Lung (tissue), 12 donors: ENCODE data around the gene GMFB. TPM values are rescaled to one million over a fixed set of nuclear protein-coding genes. Genes with fewer than 3 reads are reported as not detected.

Experiments
- ATAC-seq: fragments of 200-7000 bp; cut with Tn5 transposase; one replicate; pipeline ENCODE4 v1.9.1; 2020; ENCODE audit warnings: moderate number of reproducible peaks; ENCODE audit not compliant: insufficient read depth, low FRiP score
- DNase-seq, 3 donors: peaks; one replicate each; pipeline ENCODE4 v3.0.0-alpha.2; 2013 to 2017
- H3K27ac ChIP-seq, 2 donors: one replicate each; pipeline ENCODE4 v1.5.1; 2013; ENCODE audit warnings: mild to moderate bottlenecking in 2 of 2, moderate library complexity in 2 of 2, control low read depth in 1 of 2, inconsistent platforms in 1 of 2, low read depth in 1 of 2, low read length in 1 of 2
- H3K27me3 ChIP-seq, 3 donors: one replicate each; pipeline ENCODE4 v1.5.1; 2013; ENCODE audit warnings: low read length in 2 of 3; ENCODE audit not compliant: control insufficient read depth in 3 of 3, insufficient read depth in 3 of 3
- H3K36me3 ChIP-seq, 4 donors: one replicate each; pipeline ENCODE4 v1.5.1; 2013; ENCODE audit warnings: low read length in 4 of 4, mild to moderate bottlenecking in 1 of 4, moderate library complexity in 1 of 4; ENCODE audit not compliant: control insufficient read depth in 4 of 4, insufficient read depth in 4 of 4
- H3K4me1 ChIP-seq, 5 donors: one replicate each; pipeline ENCODE4 v1.5.1; 2013; ENCODE audit warnings: low read length in 5 of 5, mild to moderate bottlenecking in 2 of 5, moderate library complexity in 1 of 5; ENCODE audit not compliant: control insufficient read depth in 5 of 5, insufficient read depth in 5 of 5
- H3K4me3 ChIP-seq: one replicate; pipeline ENCODE4 v1.5.1; 2013; ENCODE audit warnings: mild to moderate bottlenecking, control low read depth, moderate library complexity
- H3K9ac ChIP-seq, 2 donors: one replicate each; pipeline ENCODE4 v1.5.1; 2013; ENCODE audit warnings: low read length in 2 of 2, control low read depth in 1 of 2; ENCODE audit not compliant: insufficient read depth in 1 of 2
- H3K9me3 ChIP-seq, 4 donors: one replicate each; pipeline ENCODE4 v1.5.1; 2013; ENCODE audit warnings: low read length in 3 of 4, mild to moderate bottlenecking in 1 of 4, moderate library complexity in 1 of 4; ENCODE audit not compliant: control insufficient read depth in 4 of 4, insufficient read depth in 3 of 4
- WGBS, 2 donors: extraction: QIAGEN DNeasy Blood & Tissue Kit; methylation state at CpG; one replicate each; pipeline ENCODE4 v1.1.7; 2013; 5-methylcytosine and 5-hydroxymethylcytosine counted together
- polyA plus RNA-seq, 2 donors: library from polyadenylated mRNA; stranded (reverse); fragments of 200-250 nt; gene quantifications; one replicate each; pipeline ENCODE4 v1.2.1, GENCODE V29; 2013
- total RNA-seq, 2 donors: library from RNA; depleted of rRNA in 1 of 2; stranded (reverse); fragments of >200 nt in 1 of 2; gene quantifications; one replicate each; pipeline ENCODE4 v1.2.1, GENCODE V29; 2014 to 2021
- TF ChIP-seq, protein P1 (sequence below): IDR thresholded peaks from 2 replicates; pipeline ENCODE4 v1.5.1; 2012; ENCODE audit warnings: mild to moderate bottlenecking; ENCODE audit errors: control extremely low read depth, extremely low read depth
- donor health status: control.
- donor health status: control.
- donor health status: Bipolar disorder and iron deficiency.
- donor health status: healthy.
- donor health status: DM: yes; HTN: yes; CAD: no.

Gene GMFB
- total and polyA plus RNA-seq, 4 donors, result 15.6 to 55.8 (median 35.9) TPM

DNA sequence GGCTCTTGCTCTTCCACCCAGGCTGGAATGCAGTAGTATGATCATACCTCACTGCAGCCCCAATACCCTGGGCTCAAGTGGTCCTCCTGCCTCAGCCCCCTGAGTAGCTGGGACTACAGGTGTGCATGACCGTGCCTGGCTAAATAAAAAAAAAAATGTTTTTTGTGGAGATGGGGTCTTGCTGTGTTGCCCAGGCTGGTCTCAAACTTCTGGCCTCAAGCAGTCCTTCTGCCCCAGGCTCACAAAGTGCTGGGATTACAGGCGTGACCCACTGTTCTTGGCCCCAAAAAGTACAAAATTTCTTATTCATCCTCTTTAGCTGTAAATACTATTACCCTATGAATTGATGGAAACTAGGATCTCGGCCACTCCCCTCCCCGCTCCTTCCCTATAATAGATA lies 35.6 kb upstream of the GMFB start:
- peaks cover 10 to 23% (median 13%) of the 10 kb centered on the region in 4 donors for H3K36me3 ChIP-seq
- ATAC-seq (no peak), DNase-seq (no peak)
- TF ChIP-seq, protein P1, sequence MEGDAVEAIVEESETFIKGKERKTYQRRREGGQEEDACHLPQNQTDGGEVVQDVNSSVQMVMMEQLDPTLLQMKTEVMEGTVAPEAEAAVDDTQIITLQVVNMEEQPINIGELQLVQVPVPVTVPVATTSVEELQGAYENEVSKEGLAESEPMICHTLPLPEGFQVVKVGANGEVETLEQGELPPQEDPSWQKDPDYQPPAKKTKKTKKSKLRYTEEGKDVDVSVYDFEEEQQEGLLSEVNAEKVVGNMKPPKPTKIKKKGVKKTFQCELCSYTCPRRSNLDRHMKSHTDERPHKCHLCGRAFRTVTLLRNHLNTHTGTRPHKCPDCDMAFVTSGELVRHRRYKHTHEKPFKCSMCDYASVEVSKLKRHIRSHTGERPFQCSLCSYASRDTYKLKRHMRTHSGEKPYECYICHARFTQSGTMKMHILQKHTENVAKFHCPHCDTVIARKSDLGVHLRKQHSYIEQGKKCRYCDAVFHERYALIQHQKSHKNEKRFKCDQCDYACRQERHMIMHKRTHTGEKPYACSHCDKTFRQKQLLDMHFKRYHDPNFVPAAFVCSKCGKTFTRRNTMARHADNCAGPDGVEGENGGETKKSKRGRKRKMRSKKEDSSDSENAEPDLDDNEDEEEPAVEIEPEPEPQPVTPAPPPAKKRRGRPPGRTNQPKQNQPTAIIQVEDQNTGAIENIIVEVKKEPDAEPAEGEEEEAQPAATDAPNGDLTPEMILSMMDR, result no peak
- no peaks in the 10 kb centered on the region for H3K9me3 ChIP-seq
- 96% methylated on average over 4 of the region's 4 CpGs for WGBS, 2 donors
- H3K27me3 ChIP-seq, result no peaks in the 10 kb centered on the region
- no peak overlapping the region for H3K27ac ChIP-seq
- H3K4me3 ChIP-seq, result no peak overlapping the region
- no peaks in the 10 kb centered on the region for H3K4me1 ChIP-seq
- H3K9ac ChIP-seq, result no peak overlapping the region

DNA sequence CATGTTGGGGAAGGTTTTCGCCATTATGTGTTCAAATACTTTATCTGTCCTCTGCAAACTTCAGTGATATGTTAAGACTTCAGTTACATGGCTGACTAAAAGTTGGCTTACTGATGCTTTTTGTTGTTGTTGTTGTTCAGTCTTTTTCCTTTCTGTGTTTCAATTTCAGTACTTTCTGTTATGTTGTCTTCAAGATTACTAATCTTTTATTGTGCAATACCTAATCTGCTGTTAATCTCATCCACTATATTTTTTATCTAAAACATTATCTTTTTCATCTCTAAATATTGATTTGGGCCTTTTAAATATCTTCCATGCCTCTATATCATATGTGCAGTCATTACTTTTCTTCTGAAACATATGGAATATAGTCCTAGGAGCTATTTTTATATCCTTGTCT lies 27.9 kb upstream of the GMFB start:
- H3K9me3 ChIP-seq, result peaks cover 0 to 5% (median 0%) of the 10 kb centered on the region in 4 donors
- ATAC-seq (no peak), DNase-seq (no peak)
- no peak overlapping the region for H3K4me3 ChIP-seq
- WGBS, 2 donors, result 97 to 98% methylated on average over 1 of the region's 1 CpG
- TF ChIP-seq, protein P1, result no peak
- no peaks in the 10 kb centered on the region for H3K27me3 ChIP-seq
- peaks cover 0 to 10% (median 3%) of the 10 kb centered on the region in 4 donors for H3K36me3 ChIP-seq
- H3K4me1 ChIP-seq, result peaks cover 0 to 14% (median 2%) of the 10 kb centered on the region in 5 donors
- H3K27ac ChIP-seq, result no peak overlapping the region
- no peak overlapping the region for H3K9ac ChIP-seq

DNA sequence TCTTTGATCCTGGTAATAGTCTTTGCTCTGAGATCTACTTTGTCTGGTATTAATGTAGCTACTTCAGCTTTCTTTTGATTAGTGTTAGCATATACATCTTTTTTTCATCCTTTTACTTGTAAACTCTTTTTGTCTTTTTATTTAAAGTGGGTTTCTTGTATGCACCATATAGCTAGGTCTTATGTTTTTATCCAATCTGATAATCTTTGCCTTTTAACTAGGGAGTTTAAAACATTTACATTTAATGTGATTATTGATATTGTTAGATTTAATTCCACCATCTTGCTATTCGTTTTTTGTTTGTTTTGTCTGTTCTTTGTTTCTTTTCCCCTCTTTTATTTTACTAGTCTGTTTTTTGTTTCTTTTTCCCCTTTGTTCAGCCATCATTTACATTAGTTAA lies 26.9 kb upstream of the GMFB start:
- H3K9ac ChIP-seq, result no peak overlapping the region
- ATAC-seq, result no peak
- no peaks in the 10 kb centered on the region for H3K27me3 ChIP-seq
- H3K27ac ChIP-seq, result no peak overlapping the region
- WGBS, 2 donors, result 93 to 95% methylated on average over 1 of the region's 1 CpG
- TF ChIP-seq, protein P1, result no peak
- no peak overlapping the region for H3K4me3 ChIP-seq
- DNase-seq, result no peak
- H3K4me1 ChIP-seq, result peaks cover 0 to 23% (median 2%) of the 10 kb centered on the region in 5 donors
- peaks cover 0 to 10% (median 3%) of the 10 kb centered on the region in 4 donors for H3K36me3 ChIP-seq
- H3K9me3 ChIP-seq, result peaks cover 0 to 5% (median 0%) of the 10 kb centered on the region in 4 donors

DNA sequence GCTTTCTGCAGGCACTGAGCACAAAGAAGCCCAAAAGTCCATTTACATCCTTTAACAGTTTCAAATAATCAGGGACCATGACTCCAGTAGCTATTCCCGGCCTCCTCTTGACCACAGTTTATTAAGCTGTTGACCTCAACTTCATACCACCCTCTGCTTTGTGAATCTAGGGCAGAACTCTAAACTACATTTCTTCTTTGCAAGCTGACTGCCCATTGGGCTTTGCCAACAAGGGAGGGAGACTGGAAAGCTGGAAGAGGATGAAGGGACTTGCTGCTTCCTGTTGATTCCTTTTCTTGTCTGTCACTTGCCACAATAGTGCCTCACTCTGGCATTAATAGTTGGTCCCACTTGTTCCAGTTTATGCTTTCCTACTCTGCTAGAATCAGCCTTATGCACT lies 23.6 kb upstream of the GMFB start:
- ATAC-seq (no peak), DNase-seq (peak in 1 of 3 donors; percentile 19)
- Histone ChIP-seq H3K36me3 (peaks cover 0 to 7% (median 3%) of the 10 kb centered on the region in 4 donors), H3K4me3 (no peak overlapping the region), H3K9me3 (peaks cover 0 to 5% (median 0%) of the 10 kb centered on the region in 4 donors), H3K27me3 (no peaks in the 10 kb centered on the region), H3K4me1 (peaks cover 0 to 25% (median 2%) of the 10 kb centered on the region in 5 donors), H3K9ac (no peak overlapping the region), H3K27ac (no peak overlapping the region)
- TF ChIP-seq, protein P1, result no peak
- WGBS, 2 donors, result 55 to 76% methylated on average over 1 of the region's 1 CpG
